ENCODE data around the gene CGB8. TPM values are rescaled to one million over a fixed set of nuclear protein-coding genes. Genes with fewer than 3 reads are reported as not detected.

Gene CGB8
- total RNA-seq, 1 experiment from 2014 or later = not detected

- Histone ChIP-seq H3K27me3 (ENCODE audit: low read length) (no peaks in the 10 kb centered on the region), H3K9me3 (ENCODE audit: low read length) (no peaks in the 10 kb centered on the region), H3K4me3 (ENCODE audit: low read length) (no peak overlapping the region), H4K20me1 (ENCODE audit: insufficient read depth, low read depth, low read length) (no peaks in the 10 kb centered on the region), H3K4me1 (ENCODE audit: low read length) (no peaks in the 10 kb centered on the region), H3K27ac (ENCODE audit: low read length) (no peak overlapping the region), H3K9me2 (replicated peaks; ENCODE audit: insufficient read depth, low read length) (0 out of 2 replicates have a peak, but pooled peaks cover 5% of the 10 kb centered on the region), H3K79me2 (ENCODE audit: low read length) (no peaks in the 10 kb centered on the region), H3K9ac (ENCODE audit: low read length) (no peak overlapping the region), H3K36me3 (ENCODE audit: insufficient read depth, low read length) (no peaks in the 10 kb centered on the region), H2AFZ (ENCODE audit: low read length) (no peak overlapping the region), H3K4me2 (ENCODE audit: low read depth, low read length, poor library complexity, severe bottlenecking) (no peak overlapping the region)
- no peak for DNase-seq
Measured at GRCh38 chr19:49070416-49070815, 21.5 kb upstream of the CGB8 start.

GRCh38 chr19:49069026-49069425 lies 20.1 kb upstream of the CGB8 start:
- H3K9me2 ChIP-seq (replicated peaks; ENCODE audit: insufficient read depth, low read length) = 0 out of 2 replicates have a peak, but pooled peaks cover 5% of the 10 kb centered on the region
- H3K4me3 ChIP-seq (ENCODE audit: low read length) = no peak overlapping the region
- no peaks in the 10 kb centered on the region for H3K27me3 ChIP-seq (ENCODE audit: low read length)
- no peak for DNase-seq
- no peak overlapping the region for H3K9ac ChIP-seq (ENCODE audit: low read length)
- no peak overlapping the region for H3K27ac ChIP-seq (ENCODE audit: low read length)
- H3K36me3 ChIP-seq (ENCODE audit: insufficient read depth, low read length) = no peaks in the 10 kb centered on the region
- H3K9me3 ChIP-seq (ENCODE audit: low read length) = no peaks in the 10 kb centered on the region
- H3K79me2 ChIP-seq (ENCODE audit: low read length) = no peaks in the 10 kb centered on the region
- H4K20me1 ChIP-seq (ENCODE audit: insufficient read depth, low read depth, low read length) = no peaks in the 10 kb centered on the region
- no peak overlapping the region for H2AFZ ChIP-seq (ENCODE audit: low read length)
- no peak overlapping the region for H3K4me2 ChIP-seq (ENCODE audit: low read depth, low read length, poor library complexity, severe bottlenecking)
- no peaks in the 10 kb centered on the region for H3K4me1 ChIP-seq (ENCODE audit: low read length)

- Histone ChIP-seq H3K4me2 (ENCODE audit: low read depth, low read length, poor library complexity, severe bottlenecking) (no peak overlapping the region), H3K79me2 (ENCODE audit: low read length) (no peaks in the 10 kb centered on the region), H3K4me1 (ENCODE audit: low read length) (no peaks in the 10 kb centered on the region), H3K27ac (ENCODE audit: low read length) (no peak overlapping the region), H3K9me2 (replicated peaks; ENCODE audit: insufficient read depth, low read length) (0 out of 2 replicates have a peak, but pooled peaks cover 5% of the 10 kb centered on the region), H3K9ac (ENCODE audit: low read length) (no peak overlapping the region), H3K9me3 (ENCODE audit: low read length) (no peaks in the 10 kb centered on the region), H3K27me3 (ENCODE audit: low read length) (no peaks in the 10 kb centered on the region), H3K4me3 (ENCODE audit: low read length) (no peak overlapping the region), H4K20me1 (ENCODE audit: insufficient read depth, low read depth, low read length) (no peaks in the 10 kb centered on the region), H3K36me3 (ENCODE audit: insufficient read depth, low read length) (no peaks in the 10 kb centered on the region), H2AFZ (ENCODE audit: low read length) (no peak overlapping the region)
- DNase-seq = no peak
Measured at GRCh38 chr19:49067554-49067953, 18.6 kb upstream of the CGB8 start.

- Histone ChIP-seq H2AFZ (ENCODE audit: low read length) (no peak overlapping the region), H3K36me3 (ENCODE audit: insufficient read depth, low read length) (no peaks in the 10 kb centered on the region), H3K27ac (ENCODE audit: low read length) (no peak overlapping the region), H3K4me2 (ENCODE audit: low read depth, low read length, poor library complexity, severe bottlenecking) (no peak overlapping the region), H4K20me1 (ENCODE audit: insufficient read depth, low read depth, low read length) (no peaks in the 10 kb centered on the region), H3K9me3 (ENCODE audit: low read length) (no peaks in the 10 kb centered on the region), H3K4me3 (ENCODE audit: low read length) (no peak overlapping the region), H3K9me2 (replicated peaks; ENCODE audit: insufficient read depth, low read length) (0 out of 2 replicates have a peak, but pooled peaks cover 5% of the 10 kb centered on the region), H3K79me2 (ENCODE audit: low read length) (no peaks in the 10 kb centered on the region), H3K4me1 (ENCODE audit: low read length) (no peaks in the 10 kb centered on the region), H3K9ac (ENCODE audit: low read length) (no peak overlapping the region), H3K27me3 (ENCODE audit: low read length) (no peaks in the 10 kb centered on the region)
- DNase-seq = no peak
Measured at GRCh38 chr19:49065905-49066512, 17.1 kb upstream of the CGB8 start.

GRCh38 chr19:49064768-49065611 lies 16.1 kb upstream of the CGB8 start, which contains the start of gene NTF4:
NTF4 (minus strand) TSS chr19:49064818; CDS start chr19:49061997, 2,821 bp downstream.
- Histone ChIP-seq H3K9me2 (replicated peaks; ENCODE audit: insufficient read depth, low read length) (0 out of 2 replicates have a peak, but pooled peaks cover 5% of the 10 kb centered on the region), H3K79me2 (ENCODE audit: low read length) (no peaks in the 10 kb centered on the region), H3K9ac (ENCODE audit: low read length) (no peak within 1 kb of the TSS)

GRCh38 chr19:49064029-49064629 lies 15.2 kb upstream of the CGB8 start:
- 0 out of 2 replicates have a peak, but pooled peaks cover under 1% of the 10 kb centered on the region for H3K9me2 ChIP-seq (replicated peaks; ENCODE audit: insufficient read depth, low read length)
- H3K4me2 ChIP-seq (ENCODE audit: low read depth, low read length, poor library complexity, severe bottlenecking) = no peak overlapping the region
- no peak overlapping the region for H2AFZ ChIP-seq (ENCODE audit: low read length)
- no peak overlapping the region for H3K4me3 ChIP-seq (ENCODE audit: low read length)
- no peak overlapping the region for H3K9ac ChIP-seq (ENCODE audit: low read length)
- DNase-seq = no peak
- H3K79me2 ChIP-seq (ENCODE audit: low read length) = no peaks in the 10 kb centered on the region
- no peaks in the 10 kb centered on the region for H3K9me3 ChIP-seq (ENCODE audit: low read length)
- H3K27ac ChIP-seq (ENCODE audit: low read length) = no peak overlapping the region
- H3K27me3 ChIP-seq (ENCODE audit: low read length) = no peaks in the 10 kb centered on the region
- no peaks in the 10 kb centered on the region for H3K4me1 ChIP-seq (ENCODE audit: low read length)
- H4K20me1 ChIP-seq (ENCODE audit: insufficient read depth, low read depth, low read length) = no peaks in the 10 kb centered on the region
- no peaks in the 10 kb centered on the region for H3K36me3 ChIP-seq (ENCODE audit: insufficient read depth, low read length)

More at GRCh38 chr19:49064768-49065611, 16.1 kb upstream of the CGB8 start, which contains the start of gene NTF4:
- no peak within 1 kb of the TSS for H3K27ac ChIP-seq (ENCODE audit: low read length)
- no peak for DNase-seq
- H3K27me3 ChIP-seq (ENCODE audit: low read length) = no peaks in the 10 kb centered on the region
- no peaks in the 10 kb centered on the region for H4K20me1 ChIP-seq (ENCODE audit: insufficient read depth, low read depth, low read length)
- H3K9me3 ChIP-seq (ENCODE audit: low read length) = no peaks in the 10 kb centered on the region
- H3K4me2 ChIP-seq (ENCODE audit: low read depth, low read length, poor library complexity, severe bottlenecking) = no peak within 1 kb of the TSS
- no peak within 1 kb of the TSS for H3K4me3 ChIP-seq (ENCODE audit: low read length)
- H3K4me1 ChIP-seq (ENCODE audit: low read length) = no peaks in the 10 kb centered on the region
- H3K36me3 ChIP-seq (ENCODE audit: insufficient read depth, low read length) = no peaks in the 10 kb centered on the region
- H2AFZ ChIP-seq (ENCODE audit: low read length) = no peak within 1 kb of the TSS

GRCh38 chr19:49061445-49061844 lies 12.5 kb upstream of the CGB8 start:
- Histone ChIP-seq H3K9me2 (replicated peaks; ENCODE audit: insufficient read depth, low read length) (no peaks in the 10 kb centered on the region), H3K27ac (ENCODE audit: low read length) (no peak overlapping the region), H3K79me2 (ENCODE audit: low read length) (no peaks in the 10 kb centered on the region), H2AFZ (ENCODE audit: low read length) (no peak overlapping the region), H3K4me3 (ENCODE audit: low read length) (no peak overlapping the region), H4K20me1 (ENCODE audit: insufficient read depth, low read depth, low read length) (no peaks in the 10 kb centered on the region), H3K9me3 (ENCODE audit: low read length) (no peaks in the 10 kb centered on the region), H3K4me1 (ENCODE audit: low read length) (no peaks in the 10 kb centered on the region), H3K4me2 (ENCODE audit: low read depth, low read length, poor library complexity, severe bottlenecking) (no peak overlapping the region), H3K36me3 (ENCODE audit: insufficient read depth, low read length) (no peaks in the 10 kb centered on the region), H3K9ac (ENCODE audit: low read length) (no peak overlapping the region), H3K27me3 (ENCODE audit: low read length) (no peaks in the 10 kb centered on the region)
- no peak for DNase-seq

GRCh38 chr19:49061000-49061399 lies 12.1 kb upstream of the CGB8 start:
- Histone ChIP-seq H3K9me3 (ENCODE audit: low read length) (no peaks in the 10 kb centered on the region), H3K4me1 (ENCODE audit: low read length) (no peaks in the 10 kb centered on the region), H4K20me1 (ENCODE audit: insufficient read depth, low read depth, low read length) (no peaks in the 10 kb centered on the region), H3K4me2 (ENCODE audit: low read depth, low read length, poor library complexity, severe bottlenecking) (no peak overlapping the region), H3K79me2 (ENCODE audit: low read length) (no peaks in the 10 kb centered on the region), H3K36me3 (ENCODE audit: insufficient read depth, low read length) (no peaks in the 10 kb centered on the region), H3K9ac (ENCODE audit: low read length) (no peak overlapping the region), H3K4me3 (ENCODE audit: low read length) (no peak overlapping the region), H3K27ac (ENCODE audit: low read length) (no peak overlapping the region), H2AFZ (ENCODE audit: low read length) (no peak overlapping the region), H3K9me2 (replicated peaks; ENCODE audit: insufficient read depth, low read length) (no peaks in the 10 kb centered on the region), H3K27me3 (ENCODE audit: low read length) (no peaks in the 10 kb centered on the region)
- DNase-seq = no peak

All from Karpas-422 (cell line).